ENCODE measurements around the gene LRRC51. TPM values are rescaled to one million over a fixed set of nuclear protein-coding genes. Genes with fewer than 3 reads are reported as not detected.

LRRC51 gene
- total RNA-seq, 2 donors from 2014 or later = 6.1 to 24.0 TPM

DNA sequence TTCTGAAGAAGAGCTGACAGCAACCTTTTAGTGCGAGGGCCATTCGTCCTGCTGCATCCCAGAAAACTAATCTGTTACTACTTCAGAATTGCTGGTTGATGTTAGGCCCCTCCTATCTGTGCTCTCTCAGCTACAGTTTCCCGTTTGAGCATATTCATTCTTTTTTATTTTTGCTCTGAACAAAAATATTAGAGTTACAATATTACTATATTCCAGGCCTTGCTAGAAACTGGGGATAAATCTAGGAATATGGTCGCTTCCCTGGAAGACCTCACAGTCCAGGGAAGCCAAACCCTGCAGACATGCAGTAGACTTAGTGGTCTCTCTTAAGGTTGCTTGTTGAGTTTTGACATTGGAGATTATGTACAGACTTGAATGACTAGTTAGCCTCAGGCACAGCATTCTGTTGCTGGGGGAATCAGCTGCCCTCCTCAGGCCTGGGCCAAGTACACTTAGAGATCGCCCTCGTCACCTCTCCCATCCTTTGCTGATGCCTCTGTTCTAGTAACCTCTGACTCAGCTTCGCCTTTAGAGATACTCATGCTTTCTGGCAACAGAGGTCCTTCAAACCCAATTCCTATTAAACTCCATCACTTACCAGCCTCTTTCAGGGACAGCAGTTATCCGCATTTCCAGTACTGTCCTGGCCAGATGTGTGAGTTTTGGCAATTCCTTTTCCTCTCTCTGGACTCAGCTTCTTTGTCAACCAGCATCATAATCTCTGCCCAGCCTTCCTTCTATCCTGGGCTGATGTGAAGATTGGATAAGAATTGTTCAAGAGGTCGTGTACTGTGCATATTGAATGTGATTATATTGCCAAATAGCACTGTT is 32.5 kb downstream of the LRRC51 start:
- Histone ChIP-seq H3K27me3 (replicated peaks; ENCODE audit: insufficient read depth) (no peaks in the 10 kb centered on the region), H3K36me3 (no peaks in the 10 kb centered on the region), H3K4me3 (peak overlapping the region; percentile 89), H3K4me1 (ENCODE audit: control insufficient read depth in 1 of 2, low read depth in 2 of 2) (peaks cover 3 to 16% of the 10 kb centered on the region in 2 donors), H3K27ac (peak overlapping the region; percentile 87 to 92), H3K9me3 (no peaks in the 10 kb centered on the region)
- DNase-seq (ENCODE audit: low spot score) (no peak), ATAC-seq (ENCODE audit: insufficient number of reproducible peaks, low FRiP score, low read depth) (no peak)
- TF ChIP-seq, protein P1, sequence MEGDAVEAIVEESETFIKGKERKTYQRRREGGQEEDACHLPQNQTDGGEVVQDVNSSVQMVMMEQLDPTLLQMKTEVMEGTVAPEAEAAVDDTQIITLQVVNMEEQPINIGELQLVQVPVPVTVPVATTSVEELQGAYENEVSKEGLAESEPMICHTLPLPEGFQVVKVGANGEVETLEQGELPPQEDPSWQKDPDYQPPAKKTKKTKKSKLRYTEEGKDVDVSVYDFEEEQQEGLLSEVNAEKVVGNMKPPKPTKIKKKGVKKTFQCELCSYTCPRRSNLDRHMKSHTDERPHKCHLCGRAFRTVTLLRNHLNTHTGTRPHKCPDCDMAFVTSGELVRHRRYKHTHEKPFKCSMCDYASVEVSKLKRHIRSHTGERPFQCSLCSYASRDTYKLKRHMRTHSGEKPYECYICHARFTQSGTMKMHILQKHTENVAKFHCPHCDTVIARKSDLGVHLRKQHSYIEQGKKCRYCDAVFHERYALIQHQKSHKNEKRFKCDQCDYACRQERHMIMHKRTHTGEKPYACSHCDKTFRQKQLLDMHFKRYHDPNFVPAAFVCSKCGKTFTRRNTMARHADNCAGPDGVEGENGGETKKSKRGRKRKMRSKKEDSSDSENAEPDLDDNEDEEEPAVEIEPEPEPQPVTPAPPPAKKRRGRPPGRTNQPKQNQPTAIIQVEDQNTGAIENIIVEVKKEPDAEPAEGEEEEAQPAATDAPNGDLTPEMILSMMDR (IDR thresholded peaks at IDR 0.05) = no peak

DNA sequence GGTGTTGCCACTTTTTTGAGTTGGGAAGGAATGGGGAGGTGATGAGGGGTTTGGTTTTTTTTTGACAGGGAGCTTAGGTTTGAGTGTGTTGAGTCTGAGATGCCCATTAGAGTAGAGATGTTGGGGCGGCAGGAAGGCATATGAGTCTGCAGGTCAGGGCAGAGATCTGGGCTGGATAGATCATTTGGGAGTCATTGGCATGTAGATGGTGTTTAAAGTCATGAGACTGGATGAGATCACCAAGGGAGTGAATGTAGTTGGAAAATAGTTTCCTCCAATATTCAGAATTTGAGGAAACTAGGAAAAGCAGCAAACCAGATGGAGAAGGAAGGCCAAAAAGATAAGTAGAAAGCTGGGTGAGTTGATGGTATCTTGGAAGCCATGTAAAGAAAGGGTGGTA is 33.9 kb downstream of the LRRC51 start:
- DNase-seq (ENCODE audit: low spot score) = no peak
- Histone ChIP-seq H3K36me3 (no peaks in the 10 kb centered on the region), H3K4me3 (no peak overlapping the region), H3K27ac (no peak overlapping the region), H3K27me3 (replicated peaks; ENCODE audit: insufficient read depth) (no peaks in the 10 kb centered on the region), H3K4me1 (ENCODE audit: control insufficient read depth in 1 of 2, low read depth in 2 of 2) (peaks cover 3 to 16% of the 10 kb centered on the region in 2 donors), H3K9me3 (no peaks in the 10 kb centered on the region)
- TF ChIP-seq, protein P1 (IDR thresholded peaks at IDR 0.05) = no peak
- no peak for ATAC-seq (ENCODE audit: insufficient number of reproducible peaks, low FRiP score, low read depth)

DNA sequence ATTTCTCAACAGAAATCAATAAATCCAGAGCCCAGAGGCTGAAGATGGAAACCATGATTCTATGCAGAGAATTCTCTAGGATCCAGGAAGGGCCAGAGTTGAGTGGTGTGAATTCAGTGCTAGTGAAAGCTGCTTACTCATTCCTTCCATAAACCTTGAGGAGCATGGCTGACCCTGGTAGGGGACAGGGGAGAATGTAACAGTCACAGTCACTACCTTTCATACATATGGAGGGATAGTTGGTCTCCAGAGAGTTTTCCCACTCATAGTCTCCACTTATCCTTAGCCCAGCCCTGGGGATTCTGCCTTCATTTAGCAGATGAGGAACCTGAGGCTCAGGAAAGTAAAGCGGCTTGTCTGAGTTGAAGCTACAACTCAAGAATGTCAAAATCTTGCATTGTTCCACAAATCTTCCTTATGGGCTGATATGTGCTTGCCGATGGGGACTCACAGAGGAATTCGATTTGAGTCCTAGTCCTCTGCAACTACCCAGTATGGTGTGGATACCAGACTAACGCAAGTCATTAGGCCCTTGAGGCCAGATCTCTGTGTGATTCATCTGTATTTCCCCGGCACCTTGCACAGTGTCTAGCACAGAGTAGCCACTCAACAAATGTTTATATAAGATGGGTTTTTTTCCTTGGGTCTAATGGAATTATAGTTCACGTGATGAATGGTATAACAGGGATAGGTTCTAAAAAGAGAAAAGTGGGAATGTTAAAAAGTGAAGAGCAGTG is 35.5 kb downstream of the LRRC51 start:
- Histone ChIP-seq H3K36me3 (no peaks in the 10 kb centered on the region), H3K4me1 (ENCODE audit: control insufficient read depth in 1 of 2, low read depth in 2 of 2) (peaks cover 3 to 12% of the 10 kb centered on the region in 2 donors), H3K27ac (no peak overlapping the region), H3K9me3 (no peaks in the 10 kb centered on the region), H3K27me3 (replicated peaks; ENCODE audit: insufficient read depth) (no peaks in the 10 kb centered on the region), H3K4me3 (no peak overlapping the region)
- DNase-seq (ENCODE audit: low spot score) (no peak), ATAC-seq (ENCODE audit: insufficient number of reproducible peaks, low FRiP score, low read depth) (no peak)
- TF ChIP-seq, protein P1 (IDR thresholded peaks at IDR 0.05) = no peak

DNA sequence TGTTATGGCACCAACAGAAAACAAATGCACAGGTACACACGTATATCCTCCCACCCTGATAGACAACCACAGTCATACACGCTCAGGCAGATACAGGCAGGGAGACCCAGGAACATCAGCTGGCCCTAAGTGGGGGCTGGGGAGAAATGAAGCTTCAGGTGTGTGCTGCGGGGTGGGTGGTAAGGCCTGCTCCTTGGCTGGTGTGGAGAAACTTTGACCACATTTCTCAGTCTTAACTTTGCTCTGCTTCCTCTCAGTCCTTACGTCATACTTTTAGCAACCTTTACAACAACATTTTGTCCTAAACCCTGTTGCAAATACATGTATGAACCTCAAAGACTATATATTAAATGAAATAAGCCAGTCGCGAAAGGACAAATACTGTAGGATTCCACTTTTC is 38.5 kb downstream of the LRRC51 start:
- TF ChIP-seq, protein P1 (IDR thresholded peaks at IDR 0.05) = no peak
- no peaks in the 10 kb centered on the region for H3K9me3 ChIP-seq
- no peak for ATAC-seq (ENCODE audit: insufficient number of reproducible peaks, low FRiP score, low read depth)
- no peaks in the 10 kb centered on the region for H3K36me3 ChIP-seq
- H3K4me3 ChIP-seq = no peak overlapping the region
- H3K27ac ChIP-seq = no peak overlapping the region
- no peaks in the 10 kb centered on the region for H3K27me3 ChIP-seq (replicated peaks; ENCODE audit: insufficient read depth)
- no peak for DNase-seq (ENCODE audit: low spot score)
- H3K4me1 ChIP-seq (ENCODE audit: control insufficient read depth in 1 of 2, low read depth in 2 of 2) = no peaks in the 10 kb centered on the region

DNA sequence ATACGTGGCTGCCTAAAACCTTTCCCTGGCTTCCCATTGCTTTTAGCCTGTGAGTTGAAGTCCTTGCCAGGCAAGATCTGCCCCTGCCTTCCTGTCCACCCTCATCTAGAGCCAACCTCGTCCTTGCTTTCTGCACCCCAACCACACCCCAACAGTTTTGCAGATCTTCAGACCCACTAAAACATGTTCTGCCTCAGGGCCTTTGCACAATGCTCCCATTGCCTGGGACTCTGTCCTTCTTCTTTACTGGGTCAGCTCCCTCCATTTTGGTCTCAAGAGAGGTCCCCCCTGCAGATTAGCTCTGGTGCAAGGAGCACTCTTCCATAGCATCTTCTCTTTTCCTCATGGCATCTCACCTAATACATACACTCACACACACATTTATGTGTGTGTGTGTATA is 40.3 kb downstream of the LRRC51 start:
- TF ChIP-seq, protein P1 (IDR thresholded peaks at IDR 0.05) = no peak
- Histone ChIP-seq H3K27ac (no peak overlapping the region), H3K9me3 (no peaks in the 10 kb centered on the region), H3K27me3 (replicated peaks; ENCODE audit: insufficient read depth) (no peaks in the 10 kb centered on the region), H3K4me1 (ENCODE audit: control insufficient read depth in 1 of 2, low read depth in 2 of 2) (no peaks in the 10 kb centered on the region), H3K36me3 (no peaks in the 10 kb centered on the region), H3K4me3 (no peak overlapping the region)
- ATAC-seq (ENCODE audit: insufficient number of reproducible peaks, low FRiP score, low read depth) (no peak), DNase-seq (ENCODE audit: low spot score) (no peak)
